Measurements from ENCODE around the gene NUDT8. TPM values are rescaled to one million over a fixed set of nuclear protein-coding genes. Genes with fewer than 3 reads are reported as not detected.

The NUDT8 gene
- total RNA-seq, 3 donors from 2014 or later (not counting 1 experiment from before 2014, with no cell fraction given) = 1.7 to 5.2 (median 4.1) TPM

GRCh38 chr11:67582011-67582410, 47.7 kb downstream of the NUDT8 start:
- no peak for TF ChIP-seq CTCF (IDR thresholded peaks at IDR 0.05)
- Mint-ChIP-seq H3K9me3 (no peaks in the 10 kb centered on the region), H3K27ac (peak overlapping the region; percentile 84 to 88), H3K4me1 (peaks cover 51 to 69% of the 10 kb centered on the region in 2 donors), H3K36me3 (no peaks in the 10 kb centered on the region), H3K27me3 (ENCODE audit: low read depth in 2 of 2) (no peaks in the 10 kb centered on the region), H3K4me3 (peak overlapping the region; percentile 87)
- no peaks in the 10 kb centered on the region for H3K36me3 ChIP-seq (ENCODE audit: control insufficient read depth, insufficient read depth, low read length)
- DNase-seq (no peak), ATAC-seq (no peak)
- WGBS (ENCODE audit: insufficient coverage) = 74% methylated on average over 4 of the region's 4 CpGs
- no peak overlapping the region for H3K27ac ChIP-seq (ENCODE audit: low read length)
- H3K4me1 ChIP-seq (ENCODE audit: control insufficient read depth, insufficient read depth, low read length) = peaks cover 59% of the 10 kb centered on the region
- H3K4me3 ChIP-seq (ENCODE audit: low read length) = no peak overlapping the region
- no peaks in the 10 kb centered on the region for H3K27me3 ChIP-seq (ENCODE audit: control insufficient read depth, insufficient read depth, low read length)
- H3K9me3 ChIP-seq (ENCODE audit: control insufficient read depth, insufficient read depth, low read length) = no peaks in the 10 kb centered on the region
- intact Hi-C loops (cut with micrococcal nuclease) = loop anchor here (2.0 to 5.0 kb wide), 3 partner anchors 19 to 75 kb away; no protein-coding TSS in a partner anchor

- H3K4me1 Mint-ChIP-seq = peaks cover 47 to 63% of the 10 kb centered on the region in 2 donors
- no peak for DNase-seq
- no peak overlapping the region for H3K4me3 Mint-ChIP-seq
Observed at GRCh38 chr11:67581469-67581868, 48.3 kb downstream of the NUDT8 start.

GRCh38 chr11:67577951-67578350, 51.8 kb downstream of the NUDT8 start:
- Mint-ChIP-seq H3K27ac (no peak overlapping the region), H3K4me1 (peaks cover 31 to 38% of the 10 kb centered on the region in 2 donors), H3K4me3 (no peak overlapping the region), H3K36me3 (no peaks in the 10 kb centered on the region), H3K27me3 (ENCODE audit: low read depth in 2 of 2) (peaks cover 0 to 4% of the 10 kb centered on the region in 2 donors), H3K9me3 (no peaks in the 10 kb centered on the region)
- Histone ChIP-seq H3K27ac (ENCODE audit: low read length) (no peak overlapping the region), H3K27me3 (ENCODE audit: control insufficient read depth, insufficient read depth, low read length) (no peaks in the 10 kb centered on the region), H3K9me3 (ENCODE audit: control insufficient read depth, insufficient read depth, low read length) (no peaks in the 10 kb centered on the region), H3K4me3 (ENCODE audit: low read length) (no peak overlapping the region), H3K4me1 (ENCODE audit: control insufficient read depth, insufficient read depth, low read length) (peaks cover 25% of the 10 kb centered on the region), H3K36me3 (ENCODE audit: control insufficient read depth, insufficient read depth, low read length) (no peaks in the 10 kb centered on the region)
- ATAC-seq (no peak), DNase-seq (no peak)
- intact Hi-C loops (cut with micrococcal nuclease) = no loop called here
- WGBS (ENCODE audit: insufficient coverage) = 92% methylated on average over 6 of the region's 6 CpGs
- no peak for TF ChIP-seq CTCF (IDR thresholded peaks at IDR 0.05)

More at GRCh38 chr11:67581469-67581868, 48.3 kb downstream of the NUDT8 start:
- Histone ChIP-seq H3K27me3 (ENCODE audit: control insufficient read depth, insufficient read depth, low read length) (no peaks in the 10 kb centered on the region), H3K27ac (ENCODE audit: low read length) (no peak overlapping the region), H3K36me3 (ENCODE audit: control insufficient read depth, insufficient read depth, low read length) (no peaks in the 10 kb centered on the region), H3K4me1 (ENCODE audit: control insufficient read depth, insufficient read depth, low read length) (peaks cover 54% of the 10 kb centered on the region), H3K9me3 (ENCODE audit: control insufficient read depth, insufficient read depth, low read length) (no peaks in the 10 kb centered on the region), H3K4me3 (ENCODE audit: low read length) (no peak overlapping the region)
- no peak for ATAC-seq
- intact Hi-C loops (cut with micrococcal nuclease) = loop anchor here (5.0 kb wide), 1 partner anchor 76 kb away; no protein-coding TSS in a partner anchor
- Mint-ChIP-seq H3K27ac (peak overlapping the region in 1 of 2 donors; percentile 88), H3K9me3 (no peaks in the 10 kb centered on the region), H3K36me3 (no peaks in the 10 kb centered on the region), H3K27me3 (ENCODE audit: low read depth in 2 of 2) (peaks cover 0 to 4% of the 10 kb centered on the region in 2 donors)
- TF ChIP-seq CTCF (IDR thresholded peaks at IDR 0.05) = no peak
- WGBS (ENCODE audit: insufficient coverage) = 95% methylated on average over 11 of the region's 11 CpGs

Other genes starting within 250 kb of the NUDT8 start
- gene RAD9A, start 238.0 kb downstream of the NUDT8 start, total RNA-seq = 10 to 100 TPM; 30.2 to 47.1 (median 37.3) TPM
- gene PPP1CA, start 228.1 kb downstream of the NUDT8 start, total RNA-seq = 100 to 1,000 TPM; 222 to 245 (median 233) TPM
- 100 to 1,000 TPM; 314 to 359 (median 342) TPM for gene TBC1D10C, start 225.9 kb downstream of the NUDT8 start, total RNA-seq
- gene CARNS1, start 214.3 kb downstream of the NUDT8 start, total RNA-seq = 10 to 100 TPM; 25.0 to 29.0 (median 25.0) TPM
- 10 to 100 TPM; 81.0 to 89.6 (median 84.6) TPM for gene RPS6KB2, start 201.4 kb downstream of the NUDT8 start, total RNA-seq
- gene PTPRCAP, start 192.3 kb downstream of the NUDT8 start, total RNA-seq = 100 to 1,000 TPM; 240 to 301 (median 269) TPM
- gene CORO1B, start 186.5 kb downstream of the NUDT8 start, total RNA-seq = 10 to 100 TPM in 2 of 3 donors, 1 to 10 TPM in 1; 9.7 to 16.2 (median 15.0) TPM
- gene GPR152, start 177.2 kb downstream of the NUDT8 start, total RNA-seq = under 1 TPM in 1 of 3 donors, not detected in 2; 0.25 TPM
- 10 to 100 TPM; 12.9 to 22.8 (median 21.3) TPM for gene CABP4, start 174.6 kb downstream of the NUDT8 start, total RNA-seq
- 10 to 100 TPM; 57.8 to 65.7 (median 61.2) TPM for gene TMEM134, start 160.7 kb downstream of the NUDT8 start, total RNA-seq
- 100 to 1,000 TPM in 1 of 3 donors, 10 to 100 TPM in 2; 93.3 to 113 (median 98.1) TPM for gene AIP, start 146.9 kb downstream of the NUDT8 start, total RNA-seq
- 100 to 1,000 TPM in 2 of 3 donors, 10 to 100 TPM in 1; 99.9 to 135 (median 123) TPM for gene PITPNM1, start 124.6 kb downstream of the NUDT8 start, total RNA-seq
- gene CDK2AP2, start 121.8 kb downstream of the NUDT8 start, total RNA-seq = 10 to 100 TPM; 57.9 to 67.7 (median 65.5) TPM
- gene CABP2, start 106.5 kb downstream of the NUDT8 start, total RNA-seq = not detected
- gene GSTP1, start 46.1 kb downstream of the NUDT8 start, total RNA-seq = 100 to 1,000 TPM; 172 to 218 (median 212) TPM
- 100 to 1,000 TPM; 346 to 393 (median 360) TPM for gene NDUFV1, start 23.0 kb downstream of the NUDT8 start, total RNA-seq
- gene TBX10, start 9.8 kb upstream of the NUDT8 start, total RNA-seq = not detected
- 1 to 10 TPM in 1 of 3 donors, under 1 TPM in 1, not detected in 1; 0.96 to 1.1 TPM for gene ACY3, start 20.8 kb upstream of the NUDT8 start, total RNA-seq
- gene ALDH3B2, start 44.7 kb upstream of the NUDT8 start, total RNA-seq = not detected

Measured in natural killer cell (primary cell).